DOHH2 (cell line): Measurements from ENCODE around the gene ZC3H14.

Source experiments
- CTCF ChIP-seq: fragments of 200-600 bp; sonication (generic); IDR thresholded peaks from one replicate; pipeline ENCODE4 v1.5.1; 2014; ENCODE audit warnings: antibody characterized with exemption, mild to moderate bottlenecking, low read depth, low read length; ENCODE audit not compliant: poor library complexity, severe bottlenecking
- EZH2phosphoT487 ChIP-seq: fragments of 200-600 bp; sonication (generic); IDR thresholded peaks from 2 replicates; pipeline ENCODE4 v1.6.1; 2017; ENCODE audit warnings: borderline replicate concordance, mild to moderate bottlenecking, antibody characterized with exemption, low read length, moderate library complexity, mixed read lengths

GRCh38 chr14:88550078-88550477, 12.8 kb upstream of the ZC3H14 start:
- TF ChIP-seq EZH2phosphoT487 (no peak), CTCF (no peak)
